HepG2 (cell line): ENCODE measurements around the gene DPEP3. TPM values are rescaled to one million over a fixed set of nuclear protein-coding genes. Genes with fewer than 3 reads are reported as not detected.
A peak's percentile ranks its signal among the peaks of the same experiment; 100 is the strongest.

Experiments used
- DRAP1 ChIP-seq: IDR thresholded peaks from 2 replicates; pipeline ENCODE4 v1.6.1; 2016; ENCODE audit warnings: missing genetic modification reagents, missing compliant biosample characterization
- FOSL2 ChIP-seq: sonication (generic); formaldehyde crosslinking; IDR thresholded peaks from 2 replicates; pipeline ENCODE4 v1.4.0; 2020; ENCODE audit warnings: missing genetic modification reagents
- FOXO4 ChIP-seq: sonication (generic); formaldehyde crosslinking; conservative IDR thresholded peaks from 2 replicates; pipeline ENCODE4 v1.8.1; 2023; ENCODE audit warnings: missing genetic modification reagents
- HBP1 ChIP-seq: IDR thresholded peaks from 2 replicates; pipeline ENCODE4 v1.6.1; 2016; ENCODE audit warnings: low read depth, control low read depth
- HNRNPLL ChIP-seq: fragments of 200-400 bp; formaldehyde crosslinking; IDR thresholded peaks from 2 replicates; pipeline ENCODE4 v1.6.1; 2017; ENCODE audit warnings: mild to moderate bottlenecking, low read depth, low read length; ENCODE audit not compliant: poor library complexity, severe bottlenecking
- LCORL ChIP-seq, 2 experiments: fragments of 450-650 bp in 1 of 2; sonication (generic) in 1 of 2; formaldehyde crosslinking in 1 of 2; IDR thresholded peaks; 2 replicates each; pipeline versions ENCODE4 v1.5.0 to v1.6.1; 2017 to 2020; ENCODE audit warnings: antibody characterized with exemption in 1 of 2, missing genetic modification reagents in 1 of 2
- POLR2AphosphoS5 ChIP-seq: IDR thresholded peaks from 2 replicates; pipeline ENCODE4 v1.6.1; 2012; ENCODE audit warnings: low read depth, low read length
- PRPF4 ChIP-seq: fragments of 200-400 bp; formaldehyde crosslinking; IDR thresholded peaks from 2 replicates; pipeline ENCODE4 v1.6.1; 2016; ENCODE audit warnings: low read length, low read depth; ENCODE audit not compliant: poor library complexity, severe bottlenecking
- SALL1 ChIP-seq: sonication (generic); formaldehyde crosslinking; IDR thresholded peaks from 2 replicates; pipeline ENCODE4 v1.8.0; 2022; ENCODE audit warnings: mild to moderate bottlenecking, missing genetic modification reagents
- SYNCRIP ChIP-seq: fragments of 200-400 bp; formaldehyde crosslinking; IDR thresholded peaks from 2 replicates; pipeline ENCODE4 v1.6.1; 2018; ENCODE audit warnings: mild to moderate bottlenecking, low read depth, low read length; ENCODE audit not compliant: insufficient read depth
- TFAP4 ChIP-seq: sonication (generic); IDR thresholded peaks from 2 replicates; pipeline ENCODE4 v1.6.1; 2016; ENCODE audit warnings: low read depth, borderline replicate concordance
- TGIF2 ChIP-seq: IDR thresholded peaks from 2 replicates; pipeline ENCODE4 v1.6.1; 2016; ENCODE audit warnings: control low read depth, missing compliant biosample characterization
- ZBED4 ChIP-seq: sonication (generic); formaldehyde crosslinking; IDR thresholded peaks from 2 replicates; pipeline ENCODE4 v1.4.0; 2020; ENCODE audit warnings: missing genetic modification reagents, borderline replicate concordance
- ZBTB38 ChIP-seq: sonication (generic); formaldehyde crosslinking; IDR thresholded peaks from 2 replicates; pipeline ENCODE4 v1.5.1; 2020; ENCODE audit warnings: mild to moderate bottlenecking, missing genetic modification reagents
- ZNF124 ChIP-seq: sonication (generic); formaldehyde crosslinking; IDR thresholded peaks from 2 replicates; pipeline ENCODE4 v1.4.0; 2020; ENCODE audit warnings: missing genetic modification reagents
- ZNF503 ChIP-seq: sonication (generic); formaldehyde crosslinking; IDR thresholded peaks from 2 replicates; pipeline ENCODE4 v1.4.0; 2020; ENCODE audit warnings: missing genetic modification reagents
- ZNF605 ChIP-seq: sonication (generic); formaldehyde crosslinking; IDR thresholded peaks from 2 replicates; pipeline ENCODE4 v1.8.0; 2022; ENCODE audit warnings: mild to moderate bottlenecking, missing genetic modification reagents
- ZNF772 ChIP-seq: sonication (generic); formaldehyde crosslinking; IDR thresholded peaks from 2 replicates; pipeline ENCODE4 v1.5.0; 2020; ENCODE audit warnings: mild to moderate bottlenecking, missing genetic modification reagents
- polyA plus RNA-seq, 8 experiments: library from polyadenylated mRNA; depleted of rRNA in 3 of 8; stranded (reverse) in 7 of 8; unstranded in 1 of 8; fragments of >200 nt; fragmentation: Illumina TruSeq in 4 of 8; extraction: Trizol in 4 of 8; gene quantifications; 2 replicates each; pipeline versions ENCODE4 v1.2.1 to v1.2.3, GENCODE V29; 2011 to 2016; ENCODE audit warnings: low read depth in 4 of 8, missing spikeins in 1 of 8, mixed read lengths in 1 of 8; ENCODE audit not compliant: insufficient read depth in 1 of 8
- total RNA-seq, 5 experiments: library from RNA; depleted of rRNA; stranded (reverse); fragments of >200 nt; fragmentation: Illumina TruSeq; extraction: Trizol; gene quantifications; 2 replicates each; pipeline ENCODE4 v1.2.3, GENCODE V29; 2016; ENCODE audit warnings: low read depth in 1 of 5

Gene DPEP3
- total and polyA plus RNA-seq, 2 of the 13 experiments (the other 11 are each of a cell fraction or from before 2014, with no cell fraction given): not detected

GRCh38 chr16:67969254-67970039 is 10.9 kb downstream of the DPEP3 start (continued):
- TF ChIP-seq DRAP1 (CRISPR knock-in tag) (peak; percentile 51; the same call in 1 of the 2 replicates), ZNF605 (no peak), FOSL2 (CRISPR knock-in tag) (no peak), PRPF4 (no peak), SALL1 (CRISPR knock-in tag) (peak; percentile 63), ZBTB38 (CRISPR knock-in tag) (peak; percentile 83; the same call in 1 of the 2 replicates), ZNF772 (peak; percentile 64; the same call in 1 of the 2 replicates), TFAP4 (no peak), POLR2AphosphoS5 (peak; percentile 64; the same call in 1 of the 2 replicates), SYNCRIP (no peak), HNRNPLL (peak; percentile 50), TGIF2 (0 out of 2 replicates have a peak, but pooled peaks have one; percentile 12), FOXO4 (CRISPR knock-in tag) (no peak), HBP1 (peak; percentile 79), ZNF503 (CRISPR knock-in tag) (no peak), ZBED4 (CRISPR knock-in tag) (peak; percentile 77; the same call in 1 of the 2 replicates), ZNF124 (no peak), LCORL (IDR thresholded peaks at IDR 0.05) (no peak), LCORL (CRISPR knock-in tag; IDR thresholded peaks at IDR 0.05) (peak; percentile 69; the same call in 1 of the 2 replicates)
